GM12875 (cell line): ENCODE results near the gene MYLK4.

ENCODE experiments used
- H3K4me3 ChIP-seq: one replicate; pipeline ENCODE4 v1.5.1; 2011; ENCODE audit warnings: low read depth, low read length, control low read depth
- TF ChIP-seq, protein P1 (sequence below): IDR thresholded peaks from 2 replicates; pipeline ENCODE4 v1.5.1; 2011; ENCODE audit warnings: low read depth, mild to moderate bottlenecking, control low read depth, inconsistent platforms, low read length, moderate library complexity, borderline replicate concordance; ENCODE audit not compliant: insufficient read depth

MYLK4 gene

GRCh38 chr6:2784930-2785329 is 34.2 kb upstream of the MYLK4 start:
- TF ChIP-seq, protein P1, sequence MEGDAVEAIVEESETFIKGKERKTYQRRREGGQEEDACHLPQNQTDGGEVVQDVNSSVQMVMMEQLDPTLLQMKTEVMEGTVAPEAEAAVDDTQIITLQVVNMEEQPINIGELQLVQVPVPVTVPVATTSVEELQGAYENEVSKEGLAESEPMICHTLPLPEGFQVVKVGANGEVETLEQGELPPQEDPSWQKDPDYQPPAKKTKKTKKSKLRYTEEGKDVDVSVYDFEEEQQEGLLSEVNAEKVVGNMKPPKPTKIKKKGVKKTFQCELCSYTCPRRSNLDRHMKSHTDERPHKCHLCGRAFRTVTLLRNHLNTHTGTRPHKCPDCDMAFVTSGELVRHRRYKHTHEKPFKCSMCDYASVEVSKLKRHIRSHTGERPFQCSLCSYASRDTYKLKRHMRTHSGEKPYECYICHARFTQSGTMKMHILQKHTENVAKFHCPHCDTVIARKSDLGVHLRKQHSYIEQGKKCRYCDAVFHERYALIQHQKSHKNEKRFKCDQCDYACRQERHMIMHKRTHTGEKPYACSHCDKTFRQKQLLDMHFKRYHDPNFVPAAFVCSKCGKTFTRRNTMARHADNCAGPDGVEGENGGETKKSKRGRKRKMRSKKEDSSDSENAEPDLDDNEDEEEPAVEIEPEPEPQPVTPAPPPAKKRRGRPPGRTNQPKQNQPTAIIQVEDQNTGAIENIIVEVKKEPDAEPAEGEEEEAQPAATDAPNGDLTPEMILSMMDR, result no peak
- no peak overlapping the region for H3K4me3 ChIP-seq

GRCh38 chr6:2784061-2784460 is 33.3 kb upstream of the MYLK4 start:
- TF ChIP-seq, protein P1, result no peak
- no peak overlapping the region for H3K4me3 ChIP-seq

DNA sequence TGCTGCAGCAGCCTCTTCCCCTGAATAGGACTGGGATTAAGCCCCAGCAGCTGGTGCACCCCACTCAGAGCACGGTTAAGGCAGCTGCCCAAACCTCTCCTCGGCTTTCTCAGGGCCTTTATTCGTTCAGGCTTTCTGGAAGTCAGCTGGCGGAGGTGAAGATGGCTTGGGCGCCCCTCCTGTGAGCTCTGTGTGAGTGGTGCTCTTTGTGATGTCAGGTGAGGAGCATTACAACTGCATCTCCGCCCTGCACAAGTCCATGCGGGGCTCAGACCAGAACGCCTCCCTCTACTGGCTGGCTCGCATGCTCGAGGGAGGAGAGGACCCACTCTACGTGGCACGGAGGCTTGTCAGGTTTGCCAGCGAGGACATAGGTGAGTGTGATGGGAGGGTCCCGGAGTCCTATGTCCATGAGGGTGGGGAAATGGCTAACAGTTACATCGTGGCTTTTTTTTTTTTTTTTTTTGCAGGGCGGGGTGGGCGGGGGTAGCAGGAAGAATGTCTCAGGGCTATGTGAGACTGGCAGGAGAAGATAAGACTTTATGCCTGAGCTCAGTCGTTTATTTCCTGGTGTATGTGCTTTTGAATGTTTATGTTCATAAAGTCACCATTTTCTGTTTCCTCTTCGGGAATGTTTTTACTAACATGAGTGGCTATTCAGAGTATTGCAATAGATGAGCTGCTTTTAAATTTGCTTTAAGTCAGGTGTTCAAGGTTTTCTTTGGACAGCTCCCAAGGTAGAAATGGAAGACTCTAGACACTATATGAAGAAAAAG is 32.7 kb upstream of the MYLK4 start:
- TF ChIP-seq, protein P1, result no peak
- no peak overlapping the region for H3K4me3 ChIP-seq

GRCh38 chr6:2782825-2783187 is 32.1 kb upstream of the MYLK4 start:
- H3K4me3 ChIP-seq, result no peak overlapping the region
- TF ChIP-seq, protein P1, result no peak

DNA sequence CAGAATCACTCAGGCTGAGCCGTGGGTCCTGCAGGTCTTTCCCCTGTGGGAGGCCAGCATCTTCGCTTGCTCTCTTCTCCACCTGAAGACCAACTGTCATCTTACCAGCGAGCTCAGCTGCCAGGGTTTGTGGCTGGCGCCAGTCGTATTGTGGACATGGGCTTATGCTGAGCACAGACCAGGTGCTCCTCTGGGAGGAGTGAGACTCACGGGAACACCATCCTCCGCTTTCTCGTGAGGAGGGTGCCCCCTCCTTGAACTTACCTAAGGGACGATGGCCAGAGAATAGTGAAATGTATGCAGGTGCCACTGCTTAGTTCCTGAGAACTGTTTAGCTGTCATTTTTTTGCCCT is 31.6 kb upstream of the MYLK4 start:
- TF ChIP-seq, protein P1, result no peak

GRCh38 chr6:2781685-2782355 is 31.1 kb upstream of the MYLK4 start:
- no peak overlapping the region for H3K4me3 ChIP-seq
- TF ChIP-seq, protein P1, result no peak

More for the DNA sequence above, 31.6 kb upstream of the MYLK4 start:
- no peak overlapping the region for H3K4me3 ChIP-seq
